Activated T-helper 9 cell treated with anti-CD3 and anti-CD28 coated beads, Interleukin-2, amount 50 U/mL, for 16 hours (primary cell): ENCODE measurements around the gene PPIG.
"Not testable (repeated sequence)": the region's sequence is repeated elsewhere in the genome, so short reads cannot be mapped to it uniquely, and the experiment has no call there.

Source experiments
- DNase-seq: peaks from one replicate; pipeline ENCODE4 v3.0.0-alpha.2; 2020; ENCODE audit warnings: low read depth

The PPIG gene

DNA sequence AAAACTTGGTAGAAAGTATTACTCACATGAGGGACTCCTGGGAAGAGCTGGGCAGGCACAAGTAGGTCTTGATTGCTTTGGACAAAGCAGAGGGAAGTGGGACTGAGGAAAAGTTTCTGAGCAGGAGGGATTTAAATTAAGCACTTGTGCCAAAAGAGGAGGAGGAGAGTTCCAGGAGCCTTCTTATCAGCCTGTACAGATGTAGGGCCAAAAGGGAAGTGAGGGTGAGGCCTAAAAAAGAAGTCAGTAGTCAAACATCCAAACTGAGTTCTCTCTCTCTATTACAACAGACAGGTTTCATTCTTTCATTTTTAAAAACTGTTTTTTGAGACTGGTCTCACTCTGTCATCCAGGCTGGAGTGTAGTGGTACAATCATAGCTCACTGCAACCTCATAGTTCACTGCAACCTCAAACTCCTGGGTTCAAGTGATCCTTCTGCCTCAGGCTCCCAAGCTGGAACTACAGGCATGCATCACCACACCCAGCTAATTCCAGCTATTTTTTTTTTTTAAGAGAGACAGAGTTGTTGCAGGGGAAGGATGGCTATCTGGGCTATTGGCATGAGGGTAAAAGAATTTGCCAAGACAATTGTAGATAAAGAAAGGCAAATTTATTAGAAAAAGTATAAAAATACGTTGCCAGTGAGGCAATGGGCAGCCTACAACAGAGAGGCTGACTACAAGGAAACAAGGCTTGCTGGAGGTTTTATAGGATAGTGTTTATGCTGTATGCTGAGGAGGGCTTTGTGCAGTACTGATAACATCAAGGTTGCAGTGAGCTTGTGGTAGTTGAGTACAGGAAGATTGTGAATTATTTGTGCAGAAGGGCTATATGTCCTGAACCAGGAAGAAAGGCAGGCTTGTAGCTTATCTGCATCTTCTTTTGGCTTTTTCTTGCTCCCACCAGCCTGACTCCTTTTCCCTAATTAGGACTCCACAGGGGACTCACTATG lies 81.1 kb downstream of the PPIG start:
- no peak for DNase-seq

DNA sequence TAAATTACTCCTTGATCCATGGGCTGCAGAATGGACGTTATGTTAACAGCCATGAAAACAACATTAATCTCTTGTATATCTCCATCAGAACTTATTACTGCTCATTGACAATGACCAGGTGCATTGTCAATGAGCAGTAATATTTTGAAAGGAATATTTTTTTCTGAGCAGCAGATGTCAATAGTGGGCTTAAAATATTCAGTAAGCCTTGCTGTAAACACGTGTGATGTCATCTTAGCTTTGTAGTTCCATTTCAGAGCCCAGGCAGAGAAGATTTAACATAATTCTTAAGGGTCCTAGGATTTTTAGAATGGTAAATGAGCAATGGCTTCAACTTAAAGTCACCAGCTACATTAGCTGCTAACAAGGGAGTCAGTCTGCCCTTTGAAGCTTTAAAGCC lies 83.4 kb downstream of the PPIG start:
- DNase-seq = no peak

GRCh38 chr2:169670215-169670651 lies 86.1 kb downstream of the PPIG start:
- DNase-seq = no peak

GRCh38 chr2:169670937-169671336 lies 86.8 kb downstream of the PPIG start:
- DNase-seq = no peak

- no peak for DNase-seq
Observed at GRCh38 chr2:169672406-169672805, 88.3 kb downstream of the PPIG start.

DNA sequence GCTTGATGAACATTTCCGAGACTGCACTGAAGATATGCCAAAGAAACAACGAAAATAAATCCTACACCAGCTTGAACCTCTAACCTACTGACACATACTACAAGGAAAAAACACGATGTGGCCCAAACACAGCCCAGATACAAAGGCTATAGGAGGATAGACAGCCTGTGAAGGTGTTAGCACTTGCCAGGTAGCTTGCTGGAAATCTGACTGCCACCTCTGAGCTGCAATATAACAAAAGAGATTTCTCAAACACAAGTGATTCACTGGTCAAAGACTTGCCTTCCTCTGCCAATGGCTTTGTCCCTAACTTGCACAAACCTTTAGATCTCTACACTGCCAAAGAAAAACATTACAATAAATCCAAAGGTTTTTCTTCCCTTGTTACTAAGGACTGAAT lies 89.0 kb downstream of the PPIG start:
- no peak for DNase-seq

DNA sequence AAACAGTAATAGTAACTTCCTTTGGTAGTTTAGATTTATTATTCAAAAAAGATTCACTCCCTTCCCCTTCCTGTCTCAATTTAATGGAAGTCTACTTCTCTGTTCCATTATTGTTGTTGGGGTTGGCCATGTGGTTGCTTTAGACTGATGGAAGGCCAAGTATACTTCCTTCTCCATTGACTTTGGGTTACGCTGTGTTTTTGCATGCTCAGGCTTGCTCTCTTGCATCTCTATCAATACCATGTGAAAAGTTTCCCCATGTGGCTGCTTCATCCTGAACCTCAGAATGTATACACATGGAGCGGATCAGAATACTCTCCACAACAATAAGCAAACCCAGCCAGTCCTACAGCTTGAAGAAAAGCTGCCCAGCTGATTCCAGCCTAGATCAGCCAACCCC lies 89.8 kb downstream of the PPIG start:
- DNase-seq = no peak

GRCh38 chr2:169676357-169676756 lies 92.2 kb downstream of the PPIG start:
- no peak for DNase-seq

DNA sequence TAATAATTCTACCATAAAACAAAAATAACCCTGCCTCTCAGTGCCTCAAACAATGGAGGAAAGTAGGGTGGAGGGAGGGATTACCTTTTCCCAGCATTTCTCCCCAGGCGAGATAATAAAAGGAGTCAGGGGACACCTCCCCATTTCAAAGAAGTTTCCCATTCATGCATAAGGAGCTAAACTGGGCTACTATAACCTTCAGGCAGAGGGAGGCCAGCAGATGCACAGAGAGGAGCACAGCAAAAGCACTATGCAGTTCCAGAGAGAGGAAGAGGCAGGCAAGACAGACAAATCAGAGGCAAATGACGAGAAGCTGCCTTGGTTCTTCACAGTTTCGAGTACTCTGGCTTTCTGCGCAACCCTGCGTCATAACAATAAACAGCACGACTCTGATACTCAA lies 92.7 kb downstream of the PPIG start:
- no peak for DNase-seq

DNA sequence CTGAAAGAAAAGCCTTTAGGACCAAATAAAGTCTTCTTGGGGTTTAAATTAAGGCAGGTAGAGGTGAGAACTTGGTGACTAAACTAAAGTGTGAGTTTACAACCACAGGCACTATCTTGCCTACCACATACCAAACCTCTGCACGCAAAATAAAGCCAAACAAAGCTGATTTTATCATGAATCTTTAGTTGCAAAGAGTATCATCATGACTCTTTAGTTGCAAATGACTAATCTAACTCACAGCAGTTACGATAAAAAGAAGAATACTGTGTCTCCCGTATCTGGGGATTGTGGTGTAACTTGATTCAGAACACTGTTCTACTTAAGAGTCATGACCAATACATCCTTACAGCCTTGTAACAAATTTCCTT lies 98.9 kb downstream of the PPIG start:
- DNase-seq = no peak

GRCh38 chr2:169683425-169684134 lies 99.4 kb downstream of the PPIG start:
- no peak for DNase-seq

- no peak for DNase-seq
Observed at GRCh38 chr2:169684135-169684565, 100.0 kb downstream of the PPIG start.

DNA sequence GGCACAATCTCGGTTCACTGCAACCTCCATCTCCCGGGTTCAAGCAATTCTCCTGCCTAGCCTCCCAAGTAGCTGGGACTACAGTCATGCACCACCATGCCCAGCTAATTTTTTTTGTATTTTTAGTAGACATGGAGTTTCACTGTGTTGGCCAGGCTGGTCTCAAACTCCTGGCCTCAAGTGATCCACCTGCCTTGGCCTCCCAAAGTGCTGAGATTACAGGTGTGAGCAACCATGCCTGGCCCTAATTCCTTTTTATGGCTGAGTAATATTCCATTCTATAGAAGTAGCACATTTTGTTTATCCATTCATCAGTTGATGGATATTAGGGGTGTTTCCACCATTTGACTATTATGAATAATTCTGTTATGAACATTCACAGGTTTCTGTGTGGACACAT lies 100.6 kb downstream of the PPIG start:
- DNase-seq = not testable (repeated sequence)

DNA sequence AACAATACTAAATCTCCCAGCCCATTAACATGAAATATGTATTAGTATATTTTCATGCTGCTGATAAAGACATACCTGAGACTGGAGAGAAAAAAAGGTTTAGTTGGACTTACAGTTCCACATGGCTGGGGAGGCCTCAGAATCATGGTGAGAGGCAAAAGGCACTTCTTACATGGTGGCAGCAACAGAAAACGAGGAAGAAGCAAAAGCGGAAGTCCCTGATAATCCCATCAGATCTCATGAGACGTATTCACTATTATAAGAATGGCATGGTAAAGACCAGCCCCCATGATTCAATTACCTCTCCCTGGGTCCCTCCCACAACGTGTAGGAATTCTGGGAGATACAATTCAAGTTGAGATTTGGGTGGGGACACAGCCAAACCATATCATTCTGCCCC lies 102.7 kb downstream of the PPIG start:
- not testable (repeated sequence) for DNase-seq

GRCh38 chr2:169687943-169688342 lies 103.8 kb downstream of the PPIG start:
- DNase-seq = not testable (repeated sequence)

DNA sequence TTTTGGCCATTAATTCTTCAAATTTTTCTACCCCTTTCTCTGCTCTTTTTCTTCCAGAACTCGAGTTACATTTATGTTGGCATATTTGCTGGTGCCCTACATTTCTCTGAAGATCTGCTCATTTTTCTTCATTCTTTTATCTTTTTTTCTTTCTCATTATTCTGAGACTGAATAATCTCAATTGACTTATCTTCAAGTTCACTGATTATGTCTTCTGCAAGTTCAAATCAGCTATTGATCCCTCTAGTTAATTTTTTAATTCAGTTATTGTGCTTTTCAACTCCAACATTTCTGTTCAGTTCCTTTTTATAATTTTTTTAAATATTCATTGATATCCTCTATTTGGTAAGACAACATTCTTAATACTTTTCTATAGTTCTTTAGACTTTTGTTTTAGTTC lies 106.8 kb downstream of the PPIG start:
- DNase-seq = no peak
